BJ (cell line): ENCODE results near the gene CPEB4. TPM values are rescaled to one million over a fixed set of nuclear protein-coding genes. Genes with fewer than 3 reads are reported as not detected.

Source experiments
- CTCF ChIA-PET: fragments of 350-600 bp; formaldehyde crosslinking; extraction: SDS; loops from one replicate; lab custom pipeline; 2021; ENCODE audit warnings: antibody characterized with exemption, inconsistent platforms; lab: Yijun Ruan, JAX
- POLR2A ChIA-PET: fragments of 300-600 bp; sonication (Branson Sonifier 250); formaldehyde crosslinking; extraction: SDS; loops from one replicate; lab custom pipeline; 2021; ENCODE audit warnings: antibody characterized with exemption; lab: Charles Lee
- DNase-seq: peaks from one replicate; pipeline ENCODE4 v3.0.0-alpha.2; 2011; ENCODE audit warnings: low read depth
- H3K27me3 ChIP-seq: 2 replicates; pipeline ENCODE4 v1.6.0; 2011; ENCODE audit warnings: low read length; ENCODE audit not compliant: control insufficient read depth, insufficient read depth
- H3K36me3 ChIP-seq: 2 replicates; pipeline ENCODE4 v1.5.1; 2011; ENCODE audit warnings: low read length; ENCODE audit not compliant: control insufficient read depth, insufficient read depth
- H3K4me3 ChIP-seq: 2 replicates; pipeline ENCODE4 v1.5.1; 2011; ENCODE audit warnings: low read depth, mild to moderate bottlenecking, control low read depth, low read length
- CTCF ChIP-seq: IDR thresholded peaks from 2 replicates; pipeline ENCODE4 v1.5.1; 2011; ENCODE audit warnings: low read depth, mild to moderate bottlenecking, control low read depth, inconsistent platforms, low read length, moderate library complexity; ENCODE audit not compliant: insufficient read depth
- polyA plus RNA-seq: library from polyadenylated mRNA; depleted of rRNA; stranded (reverse); fragments of >200 nt; gene quantifications from 2 replicates; pipeline ENCODE4 v1.2.3, GENCODE V29; 2011

CPEB4 gene
- polyA plus RNA-seq, 1 experiment, result 16.4 TPM

- Histone ChIP-seq H3K4me3 (no peak overlapping the region), H3K36me3 (no peaks in the 10 kb centered on the region), H3K27me3 (peaks cover 4% of the 10 kb centered on the region; the same call in 1 of the 2 replicates)
- peak; percentile 49; the same call in 1 of the 2 replicates for TF ChIP-seq CTCF
- POLR2A ChIA-PET, result no interaction called here
- no peak for DNase-seq
- CTCF ChIA-PET, result interaction anchor here (0.8 to 3.8 kb wide), 4 partner anchors 10 to 824 kb away, joined by 4 to 17 read pairs (median 10); partner anchors contain the start of gene BOD1
These were observed 96.1 kb downstream of the CPEB4 start for GRCh38 chr5:173984218-173984617.

- DNase-seq, result no peak
- Histone ChIP-seq H3K36me3 (no peaks in the 10 kb centered on the region), H3K27me3 (no peaks in the 10 kb centered on the region), H3K4me3 (no peak within 1 kb of the TSS)
- CTCF ChIA-PET, result interaction anchor here (1.1 kb wide), 1 partner anchor 15 kb away, joined by 3 read pairs; no protein-coding TSS in a partner anchor
- TF ChIP-seq CTCF, result no peak
- POLR2A ChIA-PET, result no interaction called here
These were observed 100.6 kb downstream of the CPEB4 start, which contains the start of gene C5orf47 for GRCh38 chr5:173988554-173989431. Gene C5orf47 (plus strand): TSS chr5:173989170. CDS start chr5:173989264, 94 bp downstream.

DNA sequence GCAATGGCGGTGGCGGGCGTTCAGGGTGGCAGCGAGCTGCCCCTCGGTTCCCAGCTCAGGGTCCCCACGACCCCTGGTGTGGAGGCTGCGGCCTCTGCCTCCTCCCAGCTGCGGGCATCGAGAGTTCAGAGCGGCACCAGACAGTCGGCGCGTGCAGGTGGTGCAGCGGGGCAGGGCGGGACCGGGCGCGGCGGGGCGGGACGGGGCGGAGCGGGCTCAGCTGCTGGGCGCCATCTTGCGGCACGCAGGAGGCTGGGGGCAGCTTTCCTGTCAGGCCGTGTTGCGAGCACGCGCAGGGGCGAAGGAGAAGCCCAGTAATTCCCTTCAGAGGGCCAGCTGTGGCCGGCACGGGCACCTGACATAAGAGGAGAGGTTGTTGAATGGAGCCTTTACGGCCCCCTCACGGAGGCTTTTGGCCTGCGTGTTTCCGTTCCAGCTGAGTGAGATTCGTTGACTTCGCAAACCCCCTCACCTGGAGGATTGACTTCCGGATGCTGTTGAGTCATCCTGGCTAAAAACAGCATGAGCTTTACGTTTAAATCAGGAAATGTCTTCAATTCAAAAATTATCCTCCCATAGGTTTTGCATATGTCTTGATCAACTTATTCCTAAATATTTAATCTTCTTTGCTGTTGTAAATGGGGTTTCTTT, 101.4 kb downstream of the CPEB4 start:
- no peaks in the 10 kb centered on the region for H3K36me3 ChIP-seq
- no peaks in the 10 kb centered on the region for H3K27me3 ChIP-seq
- DNase-seq, result no peak
- ChIA-PET POLR2A (no interaction called here), CTCF (interaction anchor here (1.0 to 1.1 kb wide), 2 partner anchors 16 to 92 kb away, joined by 3 to 6 read pairs; no protein-coding TSS in a partner anchor)
- no peak overlapping the region for H3K4me3 ChIP-seq
- TF ChIP-seq CTCF, result no peak

DNA sequence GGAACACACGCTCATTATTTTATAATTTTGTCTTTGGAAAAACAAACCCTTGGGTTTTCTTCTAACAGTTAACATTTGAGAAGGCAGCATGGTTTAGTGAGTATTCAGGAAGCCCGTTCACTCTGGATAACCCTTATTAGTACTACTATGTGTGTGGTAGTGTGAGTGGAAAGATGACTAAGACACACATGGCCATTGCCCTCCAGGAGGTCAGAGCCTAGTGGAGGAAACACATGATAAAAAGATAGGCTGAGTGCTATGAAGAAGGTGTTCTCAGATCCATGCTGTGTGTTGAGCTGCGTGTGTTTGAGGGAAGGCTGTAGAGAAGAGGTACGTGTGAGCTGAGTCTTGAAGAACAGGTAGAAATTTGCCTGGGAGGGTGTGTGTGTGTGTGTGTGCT, 109.2 kb downstream of the CPEB4 start:
- Histone ChIP-seq H3K27me3 (no peaks in the 10 kb centered on the region), H3K36me3 (no peaks in the 10 kb centered on the region), H3K4me3 (no peak overlapping the region)
- POLR2A ChIA-PET, result no interaction called here
- no peak for DNase-seq
- TF ChIP-seq CTCF, result no peak
- CTCF ChIA-PET, result interaction anchor here (1.1 kb wide), 1 partner anchor 26 kb away, joined by 3 read pairs; no protein-coding TSS in a partner anchor

- no peak overlapping the region for H3K4me3 ChIP-seq
- TF ChIP-seq CTCF, result no peak
- DNase-seq, result no peak
- H3K27me3 ChIP-seq, result no peaks in the 10 kb centered on the region
- POLR2A ChIA-PET, result no interaction called here
- no peaks in the 10 kb centered on the region for H3K36me3 ChIP-seq
- CTCF ChIA-PET, result interaction anchor here (0.5 kb wide), 1 partner anchor 386 kb away, joined by 3 read pairs; no protein-coding TSS in a partner anchor
These were observed 110.4 kb downstream of the CPEB4 start for GRCh38 chr5:173998531-173998930.
